DOHH2 (cell line): ENCODE results near the gene CYP1B1.

Source experiments
- CTCF ChIP-seq: fragments of 200-600 bp; sonication (generic); IDR thresholded peaks from one replicate; pipeline ENCODE4 v1.5.1; 2014; ENCODE audit warnings: antibody characterized with exemption, mild to moderate bottlenecking, low read depth, low read length; ENCODE audit not compliant: poor library complexity, severe bottlenecking
- EZH2phosphoT487 ChIP-seq: fragments of 200-600 bp; sonication (generic); IDR thresholded peaks from 2 replicates; pipeline ENCODE4 v1.6.1; 2017; ENCODE audit warnings: borderline replicate concordance, mild to moderate bottlenecking, antibody characterized with exemption, low read length, moderate library complexity, mixed read lengths

DNA sequence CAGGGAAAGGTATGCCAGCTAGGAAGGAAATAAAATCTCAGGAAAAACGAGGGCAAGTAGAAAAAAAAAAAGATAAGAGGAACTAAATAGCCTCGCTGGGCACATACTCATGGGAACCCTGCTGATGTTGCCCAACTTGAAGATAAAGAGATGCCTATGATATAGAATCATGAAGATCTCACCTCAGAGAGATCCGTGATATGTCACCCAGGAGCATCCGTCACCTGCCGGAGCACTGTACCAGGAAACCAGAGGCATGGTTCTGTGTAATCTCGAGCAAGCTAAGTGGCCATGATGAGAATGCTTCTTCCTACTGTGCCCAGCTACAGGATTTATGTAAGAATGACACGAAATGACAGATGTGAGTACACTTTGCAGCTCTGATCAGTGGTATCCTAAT lies 40.0 kb downstream of the CYP1B1 start:
- TF ChIP-seq CTCF (no peak), EZH2phosphoT487 (no peak)
